ENCODE results near the gene MGAT4A.
A peak's percentile ranks its signal among the peaks of the same experiment; 100 is the strongest.

The MGAT4A gene

GRCh38 chr2:98658816-98659490, 72.0 kb downstream of the MGAT4A start:
- Histone ChIP-seq H3K9ac (ENCODE audit: low read depth, low read length, poor library complexity, severe bottlenecking) (no peak overlapping the region), H3K4me1 (ENCODE audit: insufficient read depth, low read length, poor library complexity, severe bottlenecking) (peaks cover 29% of the 10 kb centered on the region), H4K20me1 (ENCODE audit: insufficient read depth, low read length, poor library complexity, severe bottlenecking) (no peaks in the 10 kb centered on the region), H2AFZ (ENCODE audit: low read length) (no peak overlapping the region), H3K27me3 (ENCODE audit: insufficient read depth, low read length, poor library complexity, severe bottlenecking) (no peaks in the 10 kb centered on the region), H3F3A (ENCODE audit: low read depth) (no peaks in the 10 kb centered on the region), H3K9me2 (replicated peaks; ENCODE audit: low read depth, low read length) (no peaks in the 10 kb centered on the region), H3K36me3 (ENCODE audit: insufficient read depth, low read length) (peaks cover 7% of the 10 kb centered on the region; the same call in 1 of the 2 replicates), H3K4me2 (ENCODE audit: low read depth, low read length, poor library complexity, severe bottlenecking) (peak overlapping the region; percentile 13), H3K9me3 (ENCODE audit: insufficient read depth, low read depth, low read length) (0 out of 2 replicates have a peak, but pooled peaks cover 7% of the 10 kb centered on the region), H3K4me3 (ENCODE audit: low read length, poor library complexity, severe bottlenecking) (no peak overlapping the region), H3K79me2 (ENCODE audit: insufficient read depth, low read length) (no peaks in the 10 kb centered on the region)
- TF ChIP-seq, protein P1, sequence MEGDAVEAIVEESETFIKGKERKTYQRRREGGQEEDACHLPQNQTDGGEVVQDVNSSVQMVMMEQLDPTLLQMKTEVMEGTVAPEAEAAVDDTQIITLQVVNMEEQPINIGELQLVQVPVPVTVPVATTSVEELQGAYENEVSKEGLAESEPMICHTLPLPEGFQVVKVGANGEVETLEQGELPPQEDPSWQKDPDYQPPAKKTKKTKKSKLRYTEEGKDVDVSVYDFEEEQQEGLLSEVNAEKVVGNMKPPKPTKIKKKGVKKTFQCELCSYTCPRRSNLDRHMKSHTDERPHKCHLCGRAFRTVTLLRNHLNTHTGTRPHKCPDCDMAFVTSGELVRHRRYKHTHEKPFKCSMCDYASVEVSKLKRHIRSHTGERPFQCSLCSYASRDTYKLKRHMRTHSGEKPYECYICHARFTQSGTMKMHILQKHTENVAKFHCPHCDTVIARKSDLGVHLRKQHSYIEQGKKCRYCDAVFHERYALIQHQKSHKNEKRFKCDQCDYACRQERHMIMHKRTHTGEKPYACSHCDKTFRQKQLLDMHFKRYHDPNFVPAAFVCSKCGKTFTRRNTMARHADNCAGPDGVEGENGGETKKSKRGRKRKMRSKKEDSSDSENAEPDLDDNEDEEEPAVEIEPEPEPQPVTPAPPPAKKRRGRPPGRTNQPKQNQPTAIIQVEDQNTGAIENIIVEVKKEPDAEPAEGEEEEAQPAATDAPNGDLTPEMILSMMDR (conservative IDR thresholded peaks at IDR 0.05; ENCODE audit: low read length): no peak
- TF ChIP-seq EZH2phosphoT487 (IDR thresholded peaks at IDR 0.05; ENCODE audit: borderline replicate concordance): no peak

DNA sequence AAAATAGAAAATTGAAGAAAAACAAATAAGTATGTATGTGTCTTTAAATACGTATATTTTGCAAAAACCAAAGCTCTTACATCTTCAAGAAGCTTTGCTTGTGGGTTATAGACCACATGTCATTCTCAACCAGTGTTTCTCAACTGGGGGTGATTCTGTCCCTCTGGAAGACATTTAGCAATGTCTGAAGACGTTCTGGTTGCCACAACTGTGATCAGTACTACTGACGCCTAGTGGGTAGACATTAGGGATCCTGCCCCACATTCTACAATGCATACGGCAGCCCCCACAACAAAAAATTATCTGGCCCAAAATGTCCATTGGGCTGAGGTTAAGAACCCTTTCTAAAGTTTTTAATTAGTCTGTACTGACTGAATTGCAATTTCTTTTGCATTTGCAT, 74.1 kb downstream of the MGAT4A start:
- Histone ChIP-seq H3K9ac (ENCODE audit: low read depth, low read length, poor library complexity, severe bottlenecking) (no peak overlapping the region), H3K36me3 (ENCODE audit: insufficient read depth, low read length) (peaks cover 7% of the 10 kb centered on the region; the same call in 1 of the 2 replicates), H3K4me2 (ENCODE audit: low read depth, low read length, poor library complexity, severe bottlenecking) (no peak overlapping the region), H3K9me3 (ENCODE audit: insufficient read depth, low read depth, low read length) (0 out of 2 replicates have a peak, but pooled peaks cover 7% of the 10 kb centered on the region), H3K79me2 (ENCODE audit: insufficient read depth, low read length) (no peaks in the 10 kb centered on the region), H3F3A (ENCODE audit: low read depth) (no peaks in the 10 kb centered on the region), H3K4me3 (ENCODE audit: low read length, poor library complexity, severe bottlenecking) (no peak overlapping the region), H2AFZ (ENCODE audit: low read length) (no peak overlapping the region), H3K4me1 (ENCODE audit: insufficient read depth, low read length, poor library complexity, severe bottlenecking) (peaks cover 25% of the 10 kb centered on the region), H3K27me3 (ENCODE audit: insufficient read depth, low read length, poor library complexity, severe bottlenecking) (no peaks in the 10 kb centered on the region), H3K9me2 (replicated peaks; ENCODE audit: low read depth, low read length) (no peaks in the 10 kb centered on the region), H4K20me1 (ENCODE audit: insufficient read depth, low read length, poor library complexity, severe bottlenecking) (no peaks in the 10 kb centered on the region)
- TF ChIP-seq EZH2phosphoT487 (IDR thresholded peaks at IDR 0.05; ENCODE audit: borderline replicate concordance): no peak
- TF ChIP-seq, protein P1 (conservative IDR thresholded peaks at IDR 0.05; ENCODE audit: low read length): no peak

DNA sequence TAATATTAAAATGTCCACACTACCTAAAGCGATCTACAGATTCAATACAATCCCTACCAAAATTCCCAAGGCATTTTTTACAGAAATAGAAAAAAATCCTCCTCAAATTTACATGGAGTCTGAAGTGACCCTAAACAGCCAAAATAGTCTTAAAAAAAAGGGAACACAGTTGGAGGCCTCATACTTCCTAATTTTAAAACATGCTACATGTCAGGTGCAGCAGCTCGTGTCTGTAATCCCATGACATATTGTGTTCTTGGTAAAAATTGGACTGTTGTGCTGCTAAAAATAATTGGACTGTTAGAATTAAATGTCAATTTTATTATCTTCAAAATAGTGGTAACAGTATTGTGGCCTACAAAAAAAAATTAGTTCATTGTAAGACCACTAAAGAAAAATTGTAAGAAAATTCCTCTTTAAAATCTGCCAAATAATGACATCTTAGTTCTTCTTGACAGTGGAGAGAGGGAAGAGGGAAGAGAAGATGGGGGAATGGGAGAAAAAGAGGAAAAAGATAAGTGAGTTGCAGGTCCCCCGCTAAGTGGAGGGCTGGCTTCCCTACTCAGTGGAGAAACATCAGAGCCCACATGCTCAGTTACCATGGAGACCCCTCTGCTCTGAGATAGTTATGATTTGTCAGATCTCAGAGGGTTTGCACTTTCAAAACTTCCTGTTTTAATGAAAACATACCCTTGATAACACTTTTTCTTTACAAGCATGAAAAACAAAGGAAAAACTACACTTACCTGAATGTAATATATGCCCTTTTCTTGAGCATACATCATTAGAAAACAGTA, 76.0 kb downstream of the MGAT4A start:
- H3K4me2 ChIP-seq (ENCODE audit: low read depth, low read length, poor library complexity, severe bottlenecking): peak overlapping the region; percentile 30
- H3K4me1 ChIP-seq (ENCODE audit: insufficient read depth, low read length, poor library complexity, severe bottlenecking): peaks cover 25% of the 10 kb centered on the region
- no peaks in the 10 kb centered on the region for H3K79me2 ChIP-seq (ENCODE audit: insufficient read depth, low read length)
- no peaks in the 10 kb centered on the region for H3K9me3 ChIP-seq (ENCODE audit: insufficient read depth, low read depth, low read length)
- H4K20me1 ChIP-seq (ENCODE audit: insufficient read depth, low read length, poor library complexity, severe bottlenecking): no peaks in the 10 kb centered on the region
- no peaks in the 10 kb centered on the region for H3F3A ChIP-seq (ENCODE audit: low read depth)
- no peak overlapping the region for H3K4me3 ChIP-seq (ENCODE audit: low read length, poor library complexity, severe bottlenecking)
- H3K36me3 ChIP-seq (ENCODE audit: insufficient read depth, low read length): no peaks in the 10 kb centered on the region
- H3K9ac ChIP-seq (ENCODE audit: low read depth, low read length, poor library complexity, severe bottlenecking): no peak overlapping the region
- H3K9me2 ChIP-seq (replicated peaks; ENCODE audit: low read depth, low read length): no peaks in the 10 kb centered on the region
- TF ChIP-seq, protein P1 (conservative IDR thresholded peaks at IDR 0.05; ENCODE audit: low read length): no peak
- no peak for TF ChIP-seq EZH2phosphoT487 (IDR thresholded peaks at IDR 0.05; ENCODE audit: borderline replicate concordance)
- H2AFZ ChIP-seq (ENCODE audit: low read length): no peak overlapping the region
- H3K27me3 ChIP-seq (ENCODE audit: insufficient read depth, low read length, poor library complexity, severe bottlenecking): no peaks in the 10 kb centered on the region

All from Loucy (cell line).